SK-N-SH (cell line): ENCODE data around the gene SRXN1.

Source experiments
- CTCF ChIP-seq: fragments of 200-600 bp; sonication (generic); IDR thresholded peaks from 2 replicates; pipeline ENCODE4 v1.6.1; 2017; ENCODE audit warnings: antibody characterized with exemption, mild to moderate bottlenecking, moderate library complexity
- PBX3 ChIP-seq: IDR thresholded peaks from 2 replicates; pipeline ENCODE4; 2012

- no peak for TF ChIP-seq PBX3
- no peak for TF ChIP-seq CTCF
Observed at GRCh38 chr20:675033-675452, 22.0 kb upstream of the SRXN1 start.
